ENCODE measurements around the gene ADAMTS5.

The ADAMTS5 gene

DNA sequence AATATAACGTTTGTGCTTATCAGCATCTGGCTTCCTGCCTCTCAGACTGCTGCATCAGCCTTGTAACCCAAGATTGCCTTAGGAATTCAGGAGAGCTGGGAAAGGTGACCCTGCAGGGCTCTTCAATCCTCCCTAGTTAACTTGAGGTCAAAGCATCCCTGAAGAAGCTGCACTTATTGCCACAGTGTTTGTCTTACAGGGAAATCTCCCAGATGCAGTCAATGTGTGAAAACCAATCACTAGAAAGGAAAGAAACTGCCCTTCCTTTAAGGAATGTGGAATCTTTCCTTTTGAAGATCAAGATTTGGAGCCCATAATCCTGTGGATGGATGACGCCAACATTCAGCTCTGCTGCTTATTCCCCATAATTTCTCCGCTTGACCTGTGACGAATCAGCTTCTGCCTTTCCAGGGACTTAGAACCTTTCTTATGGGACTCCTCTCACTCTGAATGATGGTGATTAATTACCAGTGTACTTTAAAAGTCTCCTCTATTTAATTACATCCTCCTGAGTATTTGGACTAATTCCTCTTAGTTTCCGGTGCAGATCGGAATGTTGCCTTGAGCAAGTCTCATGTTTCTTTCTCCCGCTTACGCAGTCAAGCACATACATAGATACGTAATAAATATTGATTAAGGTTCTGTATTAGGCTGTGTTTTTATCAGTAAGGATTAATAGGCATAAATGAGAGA, 14.4 kb downstream of the ADAMTS5 start:
- in situ Hi-C loops (cut with MboI; ENCODE audit: low pct_unique_long_range_greater_than_20kb, low sequenced_read_pairs): no loop called here
- DNase-seq: no peak

DNA sequence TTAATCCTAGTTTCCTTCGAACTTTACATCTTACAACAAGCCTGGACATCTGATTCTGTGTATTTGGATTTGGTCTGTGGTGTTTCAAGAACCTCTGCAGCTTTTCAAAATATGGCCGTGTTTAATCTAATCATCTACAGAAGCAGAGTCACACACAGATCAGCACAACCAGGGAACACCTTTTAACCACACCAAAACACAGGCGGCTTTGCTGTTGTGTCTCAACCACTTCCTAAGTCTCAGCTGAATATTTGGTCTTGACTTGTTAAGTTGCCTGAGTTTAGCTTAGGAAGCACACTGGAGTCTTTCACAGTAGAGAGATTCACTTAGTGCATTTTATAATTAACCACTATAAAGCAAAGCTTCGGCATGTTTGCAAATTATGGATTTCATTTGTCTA, 17.1 kb downstream of the ADAMTS5 start:
- in situ Hi-C loops (cut with MboI; ENCODE audit: low pct_unique_long_range_greater_than_20kb, low sequenced_read_pairs): no loop called here
- no peak for DNase-seq

DNA sequence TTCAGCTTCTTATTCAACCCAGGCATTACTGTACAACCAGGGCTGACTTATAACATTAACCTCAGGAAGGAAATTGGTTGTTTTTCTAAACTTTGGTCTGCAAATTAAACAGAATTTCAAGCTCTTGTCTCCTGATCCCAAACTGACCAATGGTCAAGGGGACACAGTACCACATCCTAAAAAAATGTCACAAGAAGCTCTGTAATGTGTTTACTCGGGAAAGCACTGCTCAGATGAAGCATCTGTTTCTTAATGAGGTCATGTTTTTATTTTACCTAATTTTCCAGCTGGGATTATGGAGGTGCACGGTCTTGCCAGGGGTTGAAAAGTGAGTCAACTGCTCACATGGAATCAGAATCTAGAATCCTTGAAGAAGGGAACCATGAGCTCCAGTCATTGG, 18.7 kb downstream of the ADAMTS5 start:
- DNase-seq: no peak
- in situ Hi-C loops (cut with MboI; ENCODE audit: low pct_unique_long_range_greater_than_20kb, low sequenced_read_pairs): no loop called here

DNA sequence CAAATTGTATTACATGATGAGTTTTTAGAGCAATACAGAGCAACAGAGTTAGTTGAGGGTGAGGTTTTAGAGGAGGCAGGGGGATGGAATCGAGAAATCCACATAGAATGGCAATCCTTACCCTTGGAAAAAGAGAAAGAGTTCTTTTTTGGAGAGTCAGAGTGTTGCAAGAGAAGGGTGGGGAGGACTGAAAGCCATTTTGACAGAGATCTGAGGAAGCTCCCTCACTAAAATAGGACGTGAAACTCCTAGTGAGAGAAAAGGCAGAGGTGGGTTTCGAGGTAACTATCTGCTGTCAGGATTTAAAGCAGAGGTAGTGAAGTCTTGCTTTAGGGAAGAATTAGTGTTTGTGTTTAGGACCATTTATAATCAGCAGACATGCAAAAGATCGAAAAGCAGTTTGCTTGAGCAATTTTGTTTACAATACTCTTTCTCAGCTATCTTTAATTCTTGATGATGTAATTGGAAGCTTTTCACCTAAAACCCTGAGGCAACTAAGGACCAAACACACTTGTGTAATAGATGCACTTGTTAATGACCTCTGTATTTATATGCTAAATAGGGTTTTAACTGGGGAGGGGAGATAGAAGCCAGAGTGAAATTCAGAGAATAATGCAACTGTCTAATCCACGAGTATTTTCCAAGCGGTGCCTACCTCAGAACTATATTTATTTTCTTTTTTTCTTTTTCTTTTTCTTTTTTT, 20.0 kb downstream of the ADAMTS5 start:
- DNase-seq: no peak
- in situ Hi-C loops (cut with MboI; ENCODE audit: low pct_unique_long_range_greater_than_20kb, low sequenced_read_pairs): no loop called here

DNA sequence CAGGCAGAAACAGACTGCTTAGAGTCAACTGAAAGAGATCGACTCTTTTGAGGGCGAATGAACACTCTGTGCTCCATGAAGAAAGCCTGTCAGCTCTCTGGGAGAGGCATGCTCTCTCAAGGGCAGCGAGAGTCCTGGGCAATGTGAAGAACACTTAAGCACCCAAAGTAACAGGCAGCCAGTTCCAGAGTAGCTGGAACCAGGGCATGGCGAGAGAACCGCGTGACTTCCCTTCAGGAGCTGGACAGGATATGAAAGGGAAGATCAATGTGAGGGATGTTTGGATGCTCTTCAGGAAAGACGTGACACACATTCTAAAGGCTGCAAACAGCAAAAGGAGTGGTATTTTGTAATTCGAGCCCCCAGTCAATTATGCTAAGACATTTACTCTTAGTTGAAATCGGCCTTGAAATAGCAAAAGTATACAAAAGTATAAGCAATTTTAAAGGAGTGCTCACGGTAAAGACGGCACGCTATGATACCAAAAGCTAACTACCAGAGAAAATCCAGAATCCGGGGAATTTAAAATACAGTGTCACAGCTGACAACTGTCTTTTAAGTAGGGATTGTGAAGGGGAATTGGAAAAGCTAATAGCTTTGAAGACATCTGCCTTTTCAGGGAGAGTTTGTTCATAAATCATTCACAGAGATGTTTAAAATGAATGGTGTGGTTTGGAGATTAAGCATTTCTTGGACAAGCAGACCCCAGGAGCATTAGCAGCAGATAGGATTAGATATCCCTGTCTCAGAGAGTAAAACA, 20.8 kb downstream of the ADAMTS5 start:
- in situ Hi-C loops (cut with MboI; ENCODE audit: low pct_unique_long_range_greater_than_20kb, low sequenced_read_pairs): no loop called here
- DNase-seq: no peak

DNA sequence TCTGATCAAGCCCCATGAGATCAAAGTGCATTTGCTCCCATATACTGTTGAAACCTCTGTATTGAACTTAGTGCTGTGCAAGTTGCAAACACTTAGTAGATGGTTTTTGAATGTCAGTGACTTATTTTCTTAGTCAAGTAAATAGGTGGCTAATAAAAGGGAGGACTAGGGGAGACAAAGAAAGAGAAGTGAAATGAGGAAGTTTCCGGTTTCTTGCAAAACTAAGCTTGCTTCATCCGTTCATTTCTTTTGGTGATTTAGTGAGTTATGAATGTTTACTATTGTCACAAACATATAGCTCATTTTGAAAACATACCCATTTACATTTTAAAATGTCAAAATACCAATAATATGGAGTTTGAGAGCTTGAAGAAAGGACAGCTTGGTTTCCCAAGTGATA, 23.0 kb downstream of the ADAMTS5 start:
- no peak for DNase-seq
- in situ Hi-C loops (cut with MboI; ENCODE audit: low pct_unique_long_range_greater_than_20kb, low sequenced_read_pairs): no loop called here

DNA sequence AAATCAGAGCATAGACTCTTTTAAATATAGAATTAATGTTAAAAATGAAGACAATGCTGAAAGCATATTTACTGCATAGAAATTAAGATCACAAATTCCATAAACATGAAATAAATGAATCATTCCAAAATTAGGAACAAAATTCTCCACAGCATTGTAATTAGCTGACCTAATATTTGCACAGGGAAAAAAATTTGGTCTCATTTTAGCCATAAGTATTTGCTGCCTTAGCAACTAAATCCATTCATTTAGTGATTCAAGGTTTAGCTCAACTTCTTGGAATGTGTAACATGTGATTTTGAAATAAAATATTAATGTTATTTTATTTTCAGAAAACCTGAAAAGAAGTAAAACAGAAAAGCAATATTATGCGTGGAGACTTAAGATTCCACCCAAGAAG, 25.5 kb downstream of the ADAMTS5 start:
- in situ Hi-C loops (cut with MboI; ENCODE audit: low pct_unique_long_range_greater_than_20kb, low sequenced_read_pairs): no loop called here
- DNase-seq: no peak

DNA sequence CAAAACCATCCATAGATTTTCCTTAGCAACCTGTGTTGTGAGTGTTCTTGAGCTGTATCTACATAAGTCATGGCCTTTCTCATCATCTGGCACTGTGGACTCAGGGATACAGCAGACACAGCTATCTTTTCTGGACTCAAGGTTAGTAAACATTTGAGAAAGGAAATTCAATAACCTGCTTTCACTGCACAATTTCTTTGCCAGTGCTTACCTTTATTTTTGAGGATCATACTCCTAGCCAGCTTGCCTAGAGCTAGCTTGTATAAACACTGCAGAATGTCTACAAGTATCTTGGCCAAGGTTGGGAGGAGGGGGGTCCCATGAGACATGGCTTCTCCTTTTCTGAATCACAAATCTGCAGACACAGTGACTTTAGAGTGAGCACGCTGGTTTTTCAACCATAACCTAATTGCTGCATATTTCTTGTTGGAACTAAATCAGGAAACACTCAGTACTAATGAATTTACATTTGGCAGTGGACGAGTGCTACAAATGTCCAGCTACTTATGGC, 27.2 kb downstream of the ADAMTS5 start:
- in situ Hi-C loops (cut with MboI; ENCODE audit: low pct_unique_long_range_greater_than_20kb, low sequenced_read_pairs): no loop called here
- DNase-seq: no peak

DNA sequence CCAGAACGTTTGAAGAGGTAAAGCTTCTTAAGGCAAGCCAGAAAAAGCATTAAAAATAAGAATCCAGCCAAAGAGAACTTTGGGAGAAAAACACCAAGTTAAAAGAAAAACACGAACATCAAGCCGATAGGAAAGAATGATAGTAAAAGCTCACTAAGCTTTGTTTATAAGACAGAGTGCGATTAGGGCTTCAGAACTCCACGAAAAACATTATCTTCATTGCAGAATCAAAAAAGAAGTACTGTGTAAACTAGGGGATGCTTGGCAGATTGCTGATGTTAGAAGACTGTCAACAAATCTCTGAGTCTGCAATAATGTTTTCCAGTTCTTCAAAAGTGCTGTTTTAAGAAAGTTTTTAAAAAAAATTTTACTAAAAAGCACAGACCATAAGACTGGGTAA, 30.2 kb downstream of the ADAMTS5 start:
- DNase-seq: no peak
- in situ Hi-C loops (cut with MboI; ENCODE audit: low pct_unique_long_range_greater_than_20kb, low sequenced_read_pairs): no loop called here

DNA sequence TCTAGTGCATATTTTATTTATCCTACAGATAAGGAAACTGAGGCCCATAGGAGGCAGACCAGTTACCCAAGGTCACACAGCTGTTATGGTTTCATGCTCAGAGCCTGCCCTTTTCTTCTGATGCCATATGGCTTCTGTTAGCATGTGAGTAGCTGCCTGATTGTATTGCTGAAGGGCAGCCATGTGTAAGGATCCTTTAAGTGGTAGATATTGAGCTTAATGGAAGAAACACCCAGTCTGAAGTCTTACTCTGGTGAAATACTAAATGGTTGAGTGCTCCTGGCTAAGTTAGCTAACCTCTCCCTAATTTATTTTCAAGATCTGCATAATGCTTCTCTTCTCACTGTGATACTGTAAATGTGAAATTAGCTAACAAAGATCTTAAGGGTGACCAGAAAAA, 30.9 kb downstream of the ADAMTS5 start:
- in situ Hi-C loops (cut with MboI; ENCODE audit: low pct_unique_long_range_greater_than_20kb, low sequenced_read_pairs): no loop called here
- no peak for DNase-seq

DNA sequence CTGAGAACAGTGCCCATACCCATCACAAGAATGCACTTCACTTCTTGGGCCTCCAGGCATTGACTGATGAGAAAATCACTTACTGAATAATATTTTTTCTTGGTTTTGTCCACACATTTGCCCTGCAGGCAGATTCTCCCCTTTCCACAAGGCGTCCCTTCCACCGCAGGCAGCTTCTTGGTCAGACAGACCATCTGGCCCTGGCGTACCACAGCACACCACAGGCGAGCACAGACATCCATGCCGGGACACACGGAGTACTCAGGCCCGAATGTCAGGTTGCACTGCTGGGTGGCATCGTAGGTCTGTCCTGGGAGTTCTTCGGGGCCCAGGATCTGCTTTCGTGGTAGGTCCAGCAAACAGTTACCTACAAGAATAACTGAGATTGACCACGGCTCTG, 32.5 kb downstream of the ADAMTS5 start:
- in situ Hi-C loops (cut with MboI; ENCODE audit: low pct_unique_long_range_greater_than_20kb, low sequenced_read_pairs): no loop called here
- no peak for DNase-seq

DNA sequence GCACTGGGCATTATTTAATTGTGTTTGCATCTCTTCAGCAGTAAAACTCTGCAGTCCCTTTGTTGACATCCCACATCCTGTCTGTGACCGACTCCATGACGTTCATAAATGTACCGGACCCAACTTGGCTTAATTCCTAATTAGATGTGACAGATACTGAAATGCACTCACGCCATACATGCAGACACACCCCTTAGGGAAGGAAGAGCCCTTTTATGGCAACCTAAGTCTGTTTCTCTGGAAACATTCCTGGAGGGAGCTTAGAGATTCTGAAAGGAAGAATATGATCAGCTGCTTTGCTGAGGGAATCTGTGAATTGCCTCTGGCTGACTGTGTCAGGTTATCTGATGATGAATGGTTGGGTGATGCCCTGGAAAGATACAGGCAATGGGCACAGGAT, 33.4 kb downstream of the ADAMTS5 start:
- in situ Hi-C loops (cut with MboI; ENCODE audit: low pct_unique_long_range_greater_than_20kb, low sequenced_read_pairs): no loop called here
- DNase-seq: no peak

DNA sequence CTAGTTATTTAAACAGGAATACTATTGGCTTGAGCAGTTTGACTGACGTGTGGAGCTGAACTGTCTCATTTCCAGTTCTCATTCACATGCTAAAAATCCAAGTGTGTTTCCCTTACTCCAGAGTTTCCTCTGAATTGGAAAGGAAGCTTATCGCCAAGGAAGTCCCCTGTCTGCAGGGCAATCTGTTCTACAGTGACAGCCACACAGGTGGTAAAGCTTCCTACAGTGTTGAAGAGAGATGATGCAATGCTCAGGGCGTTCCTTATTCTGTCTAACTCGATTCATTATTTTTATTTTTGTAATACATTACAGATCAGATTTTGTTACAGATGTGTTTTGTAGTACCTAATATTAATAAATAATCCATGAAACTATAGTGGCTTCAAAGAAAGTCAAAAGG, 41.3 kb downstream of the ADAMTS5 start:
- no peak for DNase-seq
- in situ Hi-C loops (cut with MboI; ENCODE audit: low pct_unique_long_range_greater_than_20kb, low sequenced_read_pairs): no loop called here

DNA sequence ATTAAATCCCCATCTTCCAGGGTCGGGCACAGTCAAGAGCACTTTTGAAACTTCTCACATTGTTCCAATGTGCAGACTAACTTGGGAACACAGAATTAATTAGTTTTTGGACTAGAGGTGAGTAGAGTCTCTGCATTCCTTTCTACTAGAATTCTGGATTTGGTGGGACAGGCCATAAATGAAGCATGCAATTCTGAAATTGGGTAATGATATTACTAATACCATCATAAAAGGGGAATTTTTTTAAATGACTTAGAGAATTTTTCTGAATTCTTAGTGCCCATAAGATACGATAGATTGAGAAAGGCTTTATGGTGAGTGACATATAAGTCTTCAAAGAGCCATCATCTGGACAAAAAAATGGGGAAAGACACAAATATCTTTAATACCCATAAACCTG, 41.8 kb downstream of the ADAMTS5 start:
- no peak for DNase-seq
- in situ Hi-C loops (cut with MboI; ENCODE audit: low pct_unique_long_range_greater_than_20kb, low sequenced_read_pairs): no loop called here

DNA sequence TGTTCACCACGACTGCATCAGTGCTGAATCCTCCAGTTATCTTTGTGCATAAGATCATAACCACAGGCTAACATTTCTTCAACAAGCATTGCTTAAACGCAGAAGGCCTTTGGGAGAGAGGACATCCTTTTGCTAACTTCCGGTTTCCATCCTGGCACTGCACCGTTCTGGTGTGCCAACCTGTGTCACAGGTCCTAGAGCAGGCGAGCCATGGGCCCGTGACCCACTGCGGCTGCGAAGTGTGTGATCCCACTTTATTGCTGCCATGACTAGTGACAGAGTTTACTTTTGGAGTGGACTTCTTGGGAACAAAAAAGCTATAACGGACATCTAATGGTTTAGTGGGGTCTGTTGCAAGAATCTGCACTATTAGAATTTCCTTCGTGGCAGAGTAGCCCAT, 42.9 kb downstream of the ADAMTS5 start:
- DNase-seq: no peak
- in situ Hi-C loops (cut with MboI; ENCODE audit: low pct_unique_long_range_greater_than_20kb, low sequenced_read_pairs): no loop called here

DNA sequence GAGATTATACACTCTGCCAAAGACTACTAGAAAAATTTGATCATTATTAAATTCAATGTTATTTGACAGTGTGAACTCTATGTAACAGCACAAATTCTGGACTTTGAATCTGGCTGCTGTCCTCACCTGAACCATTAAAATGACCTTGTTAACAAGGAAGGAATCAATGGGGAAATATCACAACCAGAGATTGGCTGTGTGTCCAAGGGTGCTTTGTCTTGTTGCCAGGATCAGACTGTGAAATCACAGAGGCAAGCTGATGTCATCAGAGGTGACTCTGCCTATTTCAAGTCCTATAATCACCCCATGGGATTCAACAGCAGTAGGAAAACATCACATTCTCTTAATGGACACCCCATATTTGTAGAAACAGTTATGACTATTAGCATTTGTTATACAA, 46.8 kb downstream of the ADAMTS5 start:
- in situ Hi-C loops (cut with MboI; ENCODE audit: low pct_unique_long_range_greater_than_20kb, low sequenced_read_pairs): no loop called here

DNA sequence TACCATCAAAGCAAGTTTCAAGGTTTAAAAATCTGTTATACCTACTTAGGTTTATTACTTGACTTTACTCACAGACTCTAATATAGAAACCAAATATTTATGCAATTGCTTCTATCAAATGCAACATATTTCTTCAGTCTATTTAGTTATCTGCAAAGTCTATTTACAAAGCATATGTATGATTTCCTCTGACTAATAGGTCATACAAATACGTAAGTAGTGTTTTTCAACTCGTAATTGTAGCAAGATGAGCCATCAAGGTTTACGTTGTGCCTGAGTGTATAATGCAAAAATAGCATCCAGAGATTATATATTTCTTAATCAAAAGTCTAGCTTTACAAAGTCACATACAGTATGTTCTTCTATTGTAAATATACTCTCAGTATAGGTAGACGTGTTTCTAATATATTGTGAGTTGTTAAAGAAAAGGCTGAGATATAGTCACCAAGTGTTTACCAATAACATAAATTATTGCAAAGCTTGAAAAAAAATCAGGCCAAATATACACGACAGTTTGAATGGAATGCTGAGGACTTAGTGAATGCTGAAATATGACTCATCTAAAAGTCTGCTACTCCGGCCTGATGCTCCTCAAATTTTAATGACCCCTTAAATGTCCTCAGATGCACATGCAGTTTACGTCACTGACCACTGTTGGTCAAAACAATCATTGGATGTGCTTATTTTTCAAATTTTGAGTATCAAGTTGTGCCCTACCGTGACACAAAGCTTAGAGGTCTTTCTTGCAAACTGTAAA, 48.4 kb downstream of the ADAMTS5 start:
- in situ Hi-C loops (cut with MboI; ENCODE audit: low pct_unique_long_range_greater_than_20kb, low sequenced_read_pairs): no loop called here
- no peak for DNase-seq

More for the DNA sequence above, 46.8 kb downstream of the ADAMTS5 start:
- DNase-seq: no peak

DNA sequence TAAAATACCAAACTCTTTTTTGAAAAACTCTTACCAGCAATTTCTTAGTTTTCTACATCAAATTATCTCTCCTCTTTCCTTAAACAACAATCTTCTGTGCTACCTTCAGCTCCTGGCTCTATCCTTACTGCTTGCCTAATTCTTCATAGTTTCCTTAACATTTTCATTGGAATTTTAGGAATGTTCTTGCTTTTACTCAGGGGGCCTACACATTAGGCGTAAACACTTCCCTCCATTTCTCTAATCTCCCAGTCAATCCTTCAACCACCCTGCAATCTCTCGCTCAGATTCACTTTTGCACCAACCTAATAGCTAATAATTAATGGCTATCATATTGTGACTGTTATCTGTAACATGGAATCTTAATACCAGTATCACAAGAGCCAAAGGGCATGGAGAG, 50.1 kb downstream of the ADAMTS5 start:
- in situ Hi-C loops (cut with MboI; ENCODE audit: low pct_unique_long_range_greater_than_20kb, low sequenced_read_pairs): no loop called here
- no peak for DNase-seq

DNA sequence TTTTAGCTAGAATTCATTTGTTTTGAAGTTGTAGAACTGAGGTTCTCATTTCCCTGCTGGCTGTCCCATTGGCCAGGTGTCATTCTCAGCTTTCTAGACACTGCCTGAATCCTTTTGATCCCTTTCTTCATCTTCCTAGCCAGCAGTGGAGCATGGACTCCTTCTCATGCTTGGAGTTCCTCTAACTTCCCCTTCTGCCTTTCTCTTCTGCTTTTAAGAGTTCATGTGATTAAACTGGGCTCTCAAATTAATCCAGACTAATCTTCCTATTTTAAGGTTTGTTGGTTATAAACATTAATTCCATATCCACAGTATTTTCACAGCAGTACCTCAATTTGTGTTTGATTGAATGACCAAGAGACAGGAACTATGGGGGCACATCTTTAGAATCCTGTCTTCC, 52.3 kb downstream of the ADAMTS5 start:
- no peak for DNase-seq
- in situ Hi-C loops (cut with MboI; ENCODE audit: low pct_unique_long_range_greater_than_20kb, low sequenced_read_pairs): no loop called here

DNA sequence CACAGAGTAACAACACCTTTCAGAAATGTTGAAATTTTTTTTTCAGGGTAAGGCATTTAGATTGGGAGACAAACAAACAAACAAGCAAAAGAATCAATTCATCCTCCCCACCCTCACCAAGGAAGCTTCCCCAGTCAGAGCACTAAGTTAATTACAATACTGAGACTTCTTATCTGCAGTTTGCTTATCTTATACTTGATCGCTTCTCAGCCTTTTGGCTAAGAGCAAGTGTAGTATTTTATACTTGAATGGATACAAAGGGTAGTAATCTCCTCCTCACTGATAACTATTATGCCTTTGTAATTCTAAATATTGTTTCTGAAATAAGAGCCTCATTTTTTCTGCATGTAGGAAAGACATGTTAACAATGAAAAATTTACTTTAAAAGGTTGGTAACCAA, 54.4 kb downstream of the ADAMTS5 start:
- in situ Hi-C loops (cut with MboI; ENCODE audit: low pct_unique_long_range_greater_than_20kb, low sequenced_read_pairs): no loop called here

More for the DNA sequence above, 54.4 kb downstream of the ADAMTS5 start:
- no peak for DNase-seq

Measured in KBM-7 (cell line).